T1000 (cell line): ENCODE measurements around the gene SNX9.
"Not testable (repeated sequence)": the region's sequence is repeated elsewhere in the genome, so short reads cannot be mapped to it uniquely, and the experiment has no call there.

Experiments
- DNase-seq: peaks from one replicate; lab custom pipeline; 2025; ENCODE audit warnings: mixed read lengths; lab: John Stamatoyannopoulos, UW

SNX9 gene

GRCh38 chr6:157927011-157927410 is 104.0 kb downstream of the SNX9 start:
- DNase-seq: no peak

- DNase-seq: no peak
These were observed 105.4 kb downstream of the SNX9 start for GRCh38 chr6:157928428-157928827.

GRCh38 chr6:157929076-157929475 is 106.0 kb downstream of the SNX9 start:
- no peak for DNase-seq

- DNase-seq: no peak
These were observed 106.8 kb downstream of the SNX9 start for GRCh38 chr6:157929765-157930319.

GRCh38 chr6:157935786-157936185 is 112.7 kb downstream of the SNX9 start:
- DNase-seq: no peak

- no peak for DNase-seq
These were observed 114.3 kb downstream of the SNX9 start for GRCh38 chr6:157937318-157937717.

GRCh38 chr6:157937916-157938315 is 114.9 kb downstream of the SNX9 start:
- DNase-seq: no peak

DNA sequence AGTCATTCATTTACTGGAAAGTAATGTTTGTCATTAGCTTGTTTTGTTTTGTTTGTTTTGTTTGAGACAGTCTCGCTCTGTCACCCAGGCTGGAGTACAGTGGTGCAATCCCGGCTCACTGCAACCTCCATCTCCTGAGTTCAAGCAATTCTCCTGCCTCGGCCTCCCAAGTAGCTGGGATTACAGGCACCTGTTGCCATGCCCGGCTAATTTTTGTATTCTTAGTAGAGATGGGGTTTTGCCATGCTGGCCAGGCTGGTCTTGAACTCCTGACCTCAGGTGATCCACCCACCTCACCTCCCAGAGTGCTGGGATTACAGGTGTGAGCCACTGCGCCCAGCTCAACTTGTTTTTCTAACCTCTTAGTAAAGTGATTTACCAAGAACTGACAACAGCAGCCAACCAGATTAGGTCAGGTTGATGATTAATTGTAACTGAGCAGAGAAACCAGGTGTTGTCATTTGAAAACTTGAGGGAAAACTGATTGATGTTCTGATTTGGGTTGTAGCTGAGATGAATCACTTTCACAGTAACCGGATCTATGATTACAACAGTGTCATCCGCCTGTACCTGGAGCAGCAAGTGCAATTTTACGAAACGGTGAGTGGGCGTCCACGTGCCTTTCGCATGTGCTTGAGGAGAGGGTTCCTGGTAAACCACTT is 117.5 kb downstream of the SNX9 start:
- not testable (repeated sequence) for DNase-seq

DNA sequence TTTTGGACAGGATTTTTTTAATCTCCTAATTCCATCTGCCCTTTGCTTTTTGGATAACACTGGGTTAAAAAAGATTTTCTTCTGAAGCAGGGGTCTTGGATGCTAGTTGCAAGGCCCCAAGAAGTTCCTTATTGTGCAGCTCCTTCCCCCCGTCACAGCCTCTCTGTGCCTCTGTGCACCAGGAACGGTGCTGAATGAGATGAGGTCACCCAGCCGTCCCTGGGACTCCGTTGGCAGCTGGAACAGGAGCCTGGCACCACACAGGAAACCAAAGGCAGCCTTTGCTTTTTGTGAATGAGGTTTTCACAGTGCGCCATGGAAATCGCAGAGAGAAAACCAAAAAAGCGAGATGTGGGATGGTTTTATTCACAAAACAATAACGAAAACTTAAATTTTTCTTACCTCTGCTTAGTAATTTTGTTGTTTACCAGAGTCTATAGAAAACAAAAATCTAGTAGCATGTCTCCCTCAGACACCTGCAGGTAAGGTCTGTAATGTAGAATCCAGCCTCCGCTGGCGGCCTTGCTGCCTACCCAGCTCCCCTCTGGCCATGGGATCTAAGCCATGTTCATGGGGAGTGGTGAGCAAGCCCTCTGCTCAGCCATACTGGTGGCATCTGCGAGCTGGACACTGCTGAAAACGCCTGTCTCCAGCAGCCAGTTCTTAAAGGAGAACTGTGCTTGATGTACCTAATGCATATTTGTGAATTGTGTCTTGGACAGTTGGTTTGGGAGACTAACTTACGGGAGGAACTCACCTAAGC is 118.2 kb downstream of the SNX9 start:
- no peak for DNase-seq

DNA sequence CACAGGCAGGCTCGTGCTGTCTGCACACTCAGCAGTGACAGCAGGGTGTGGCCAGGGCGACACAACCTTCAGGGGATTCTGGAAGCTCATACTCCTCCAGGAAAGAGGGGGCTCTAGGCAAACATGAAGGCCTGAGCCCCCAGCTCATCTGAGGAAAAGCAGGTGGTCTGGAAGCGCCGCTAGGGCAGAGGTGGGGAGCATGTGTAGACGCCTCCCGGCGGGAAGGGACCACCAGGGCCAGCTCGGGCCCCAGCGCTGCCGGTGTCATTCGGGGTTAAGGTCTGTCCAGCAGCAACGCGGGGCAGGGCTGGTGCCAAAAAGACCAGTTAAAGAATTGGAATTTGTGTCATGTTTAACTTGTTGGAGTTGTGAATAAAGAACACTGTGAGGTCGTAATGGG is 119.3 kb downstream of the SNX9 start:
- DNase-seq: no peak

GRCh38 chr6:157943249-157943963 is 120.4 kb downstream of the SNX9 start:
- DNase-seq: no peak

DNA sequence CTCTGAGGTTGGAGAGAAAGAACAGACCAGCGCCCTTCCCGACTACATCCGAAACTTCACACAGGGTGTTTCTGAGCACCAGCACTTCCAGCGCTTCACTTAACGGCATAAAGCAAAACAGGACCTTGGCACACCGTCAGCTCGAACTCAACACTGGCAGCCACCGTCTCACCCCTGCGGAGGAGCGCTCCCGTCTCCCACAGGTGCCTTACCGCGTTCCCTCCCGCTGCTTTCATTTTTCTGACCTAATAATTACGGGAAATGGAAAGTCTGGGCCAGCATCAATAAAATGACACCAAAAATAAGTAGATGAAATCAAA is 120.9 kb downstream of the SNX9 start:
- no peak for DNase-seq

DNA sequence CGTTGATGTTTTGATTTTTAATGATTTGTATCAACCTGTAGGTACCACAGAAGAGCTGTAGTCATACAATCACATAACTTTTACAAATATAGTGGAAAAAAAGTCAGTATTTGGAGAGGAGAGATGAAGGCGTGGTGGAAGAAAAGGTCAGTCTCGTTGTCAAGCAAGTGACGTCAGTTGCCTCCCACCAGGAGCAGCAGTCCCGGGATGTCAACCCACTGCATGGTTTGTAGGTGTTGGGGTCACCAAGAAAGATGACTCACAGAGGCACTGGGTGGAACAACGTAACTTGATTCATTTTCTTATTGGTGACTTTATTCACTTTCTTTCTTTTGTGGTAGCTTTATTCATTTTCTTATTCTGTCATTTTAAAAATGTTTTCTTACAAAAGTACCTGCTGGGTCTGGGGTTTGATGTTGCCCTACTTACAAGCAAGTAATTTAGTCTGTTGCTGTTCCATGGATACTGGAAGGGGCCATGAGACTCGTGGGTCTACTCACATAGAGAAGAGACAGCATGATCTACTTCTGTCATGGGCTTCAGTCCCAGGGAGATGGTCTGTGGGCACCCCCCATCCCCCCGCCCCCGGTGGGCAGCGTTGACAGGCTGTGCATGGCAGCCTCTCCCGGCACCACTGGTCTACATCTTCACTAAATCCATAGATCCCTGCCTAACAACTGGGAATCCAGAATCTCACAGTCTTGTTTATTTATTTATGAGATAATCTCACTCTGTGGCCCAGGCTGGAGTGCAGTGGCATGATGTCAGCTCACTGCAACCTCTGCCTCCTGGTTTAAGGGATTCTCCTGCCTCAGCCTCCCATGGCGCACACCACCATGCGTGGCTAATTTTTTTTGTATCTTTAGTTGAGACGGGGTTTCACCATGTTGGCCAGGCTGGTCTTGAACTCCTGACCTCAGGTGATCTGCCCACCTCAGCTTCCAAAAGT is 122.2 kb downstream of the SNX9 start:
- DNase-seq: no peak

GRCh38 chr6:157946053-157946617 is 123.1 kb downstream of the SNX9 start:
- DNase-seq: no peak

- DNase-seq: no peak
These were observed 124.0 kb downstream of the SNX9 start for GRCh38 chr6:157946865-157947532.

- not testable (repeated sequence) for DNase-seq
These were observed 127.9 kb downstream of the SNX9 start for GRCh38 chr6:157950899-157951298.

GRCh38 chr6:157951828-157952227 is 128.8 kb downstream of the SNX9 start:
- DNase-seq: no peak

- DNase-seq: no peak
These were observed 129.9 kb downstream of the SNX9 start for GRCh38 chr6:157952861-157953351.

GRCh38 chr6:157953580-157954091 is 130.6 kb downstream of the SNX9 start:
- DNase-seq: no peak
